HG03521 (cell line): ENCODE measurements around the gene PAFAH1B1.
"Not testable (repeated sequence)": the region's sequence is repeated elsewhere in the genome, so short reads cannot be mapped to it uniquely, and the experiment has no call there.

Source experiments
- ATAC-seq: cut with Tn5 transposase; IDR thresholded peaks from one replicate; pipeline ENCODE4 v1.9.1; 2021; ENCODE audit warnings: mild to moderate bottlenecking, moderate library complexity; ENCODE audit not compliant: unreplicated experiment

PAFAH1B1 gene

GRCh38 chr17:2688351-2689342 lies 95.2 kb downstream of the PAFAH1B1 start:
- no peak for ATAC-seq

DNA sequence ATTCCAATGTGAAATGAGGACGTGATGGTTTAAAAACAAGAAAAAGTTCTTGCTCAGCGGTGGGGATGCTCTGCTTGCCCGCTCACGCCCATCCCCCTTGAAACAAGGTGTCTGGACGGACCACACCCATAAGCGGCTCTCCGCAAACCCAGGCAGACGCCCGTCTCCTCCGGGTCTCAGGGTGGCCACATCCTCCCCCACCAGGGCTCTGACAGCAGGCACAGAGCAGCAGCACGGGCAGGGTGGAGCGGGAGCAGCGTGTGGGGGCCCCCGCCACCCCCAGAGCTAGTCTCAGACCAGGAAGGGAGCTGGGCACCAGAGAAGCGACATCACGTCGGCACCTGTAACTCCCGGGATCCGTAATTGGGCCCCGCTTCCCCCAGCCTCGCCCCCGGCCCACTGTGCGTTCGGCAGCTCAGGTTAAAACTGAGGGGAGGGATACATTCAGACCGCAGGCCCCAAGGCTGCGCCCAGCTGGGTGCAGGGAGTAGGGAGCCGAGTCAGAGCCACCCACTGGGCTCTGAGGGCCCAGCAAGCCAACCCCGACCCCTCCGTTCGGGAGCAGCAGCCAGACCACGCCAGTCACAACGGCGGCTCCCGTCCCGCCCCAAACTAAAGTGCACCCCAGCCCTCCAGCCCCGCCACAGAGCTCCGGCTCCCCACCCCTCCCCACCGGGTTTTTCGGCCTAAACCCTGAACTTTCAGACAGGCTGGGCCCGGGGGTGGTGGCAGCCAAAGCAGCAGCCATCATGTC lies 96.1 kb downstream of the PAFAH1B1 start:
- ATAC-seq, result no peak

DNA sequence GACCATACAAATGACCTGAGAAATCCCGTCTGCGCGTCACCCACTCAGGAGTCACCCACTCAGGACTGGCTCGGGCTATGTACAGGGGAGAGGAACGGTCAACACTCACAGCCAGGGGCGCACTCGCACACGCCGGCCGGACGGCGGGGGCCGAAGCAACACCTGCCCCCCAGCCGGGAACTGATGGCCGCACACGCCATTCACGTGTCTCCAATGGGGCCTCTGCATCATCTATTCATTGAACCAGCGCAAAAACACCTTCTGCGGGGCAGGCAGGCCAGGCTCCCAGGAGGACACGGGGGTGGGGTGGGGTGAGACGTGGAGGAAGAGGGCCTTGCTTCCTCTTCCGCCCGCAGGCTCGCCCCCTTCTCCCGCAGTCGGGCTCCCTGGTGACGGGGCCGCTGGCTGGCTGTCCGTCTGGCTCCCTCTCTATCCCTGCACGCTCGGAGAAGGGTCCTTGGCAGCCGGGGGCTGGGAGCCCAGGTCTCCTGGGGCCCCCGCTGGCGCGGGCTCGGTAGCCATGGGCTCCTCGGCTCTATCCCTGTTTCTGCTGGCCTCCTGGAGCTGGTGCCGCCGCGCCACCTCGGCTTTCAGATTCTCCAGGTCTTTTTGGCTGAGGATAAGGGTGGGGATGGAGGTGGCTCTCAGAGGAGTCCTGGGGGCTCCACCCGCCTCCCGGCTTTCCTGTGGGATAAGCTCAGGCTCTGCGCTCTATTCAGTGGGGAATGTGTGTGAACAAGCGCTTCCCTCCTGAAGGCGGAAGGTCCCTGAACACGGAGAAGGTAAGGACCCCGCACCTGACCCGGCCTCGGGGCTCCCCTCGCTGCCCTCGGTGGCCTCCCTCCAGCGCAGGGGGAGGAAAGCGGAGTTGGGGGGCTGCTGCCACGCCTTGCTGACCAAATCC lies 97.0 kb downstream of the PAFAH1B1 start:
- no peak for ATAC-seq

DNA sequence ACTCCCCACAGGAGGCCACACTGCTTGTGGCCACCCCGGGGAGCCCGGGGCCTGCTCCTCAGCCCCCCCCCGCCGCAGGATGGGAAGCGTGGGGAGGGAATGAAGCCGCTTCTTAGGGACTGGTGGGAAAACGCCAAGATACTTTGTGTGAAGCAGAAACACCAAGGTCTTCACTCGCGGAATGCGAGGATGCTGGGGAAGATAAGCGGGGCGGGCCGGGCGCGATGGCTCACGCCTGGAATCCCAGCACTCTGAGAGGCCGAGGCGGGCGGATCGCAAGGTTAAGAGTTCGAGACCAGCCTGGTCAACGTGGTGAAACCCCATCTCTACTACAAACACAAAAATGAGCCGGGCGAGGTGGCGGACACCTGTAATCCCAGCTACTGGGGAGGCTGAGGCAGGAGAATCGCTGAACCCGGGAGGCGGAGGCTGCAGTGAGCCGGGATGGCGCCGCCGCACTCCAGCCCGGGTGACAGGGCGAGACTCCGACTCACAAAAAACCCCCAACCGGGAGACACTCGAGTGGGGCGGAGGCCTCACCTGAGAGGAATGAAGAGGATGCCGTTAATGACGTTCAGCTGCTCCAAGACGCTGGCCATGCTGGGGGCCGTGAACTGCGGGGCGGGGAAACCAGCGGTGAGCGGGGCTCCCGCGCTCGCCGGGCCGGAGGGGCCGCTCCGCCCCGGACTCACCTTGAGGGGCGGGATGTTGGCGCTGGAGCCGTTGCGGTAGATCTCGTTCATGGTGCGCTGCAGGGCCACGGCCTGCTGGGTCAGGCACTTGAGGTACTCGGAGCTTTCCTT lies 97.8 kb downstream of the PAFAH1B1 start:
- no peak for ATAC-seq

DNA sequence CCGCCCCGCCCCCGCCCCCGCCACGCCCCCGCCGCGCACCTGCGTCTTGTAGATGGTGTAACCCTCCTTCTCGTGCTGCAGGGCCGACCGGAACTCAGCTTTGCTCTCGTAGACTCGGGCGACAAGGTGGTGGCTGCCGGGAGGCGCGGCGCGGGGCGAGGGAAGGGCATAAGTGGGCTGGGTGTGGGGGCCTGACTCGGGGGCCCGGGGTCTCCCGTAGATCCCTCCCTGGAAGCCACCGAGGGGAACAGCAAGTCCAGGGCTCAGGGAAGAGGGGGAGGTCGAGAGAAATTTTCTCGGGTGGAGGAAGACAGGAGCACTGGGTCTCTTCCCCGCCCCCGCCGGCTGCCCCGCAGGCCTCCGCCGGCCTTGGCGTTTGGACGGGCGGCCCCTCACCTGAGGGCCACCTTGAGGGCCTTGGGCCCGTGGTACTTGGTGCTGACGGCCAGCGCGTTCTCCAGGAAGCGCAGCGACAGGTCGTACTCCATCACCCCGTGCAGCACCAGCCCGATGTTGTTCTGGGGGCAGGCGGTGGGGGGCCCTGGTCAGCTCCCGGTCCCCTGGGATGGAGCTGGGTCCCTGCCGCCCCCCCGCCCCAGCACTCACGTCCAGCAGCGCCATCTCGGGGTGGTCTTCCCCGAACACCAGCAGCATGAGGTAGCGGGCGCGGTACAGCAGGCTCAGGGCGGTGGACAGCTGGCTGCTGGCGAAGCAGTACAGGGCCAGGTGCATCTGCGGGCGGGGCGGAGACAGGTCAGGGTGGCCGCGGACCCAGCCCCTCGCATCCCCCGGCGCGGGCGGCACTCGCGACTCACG lies 98.7 kb downstream of the PAFAH1B1 start:
- no peak for ATAC-seq

GRCh38 chr17:2692781-2693135 lies 99.3 kb downstream of the PAFAH1B1 start:
- no peak for ATAC-seq

DNA sequence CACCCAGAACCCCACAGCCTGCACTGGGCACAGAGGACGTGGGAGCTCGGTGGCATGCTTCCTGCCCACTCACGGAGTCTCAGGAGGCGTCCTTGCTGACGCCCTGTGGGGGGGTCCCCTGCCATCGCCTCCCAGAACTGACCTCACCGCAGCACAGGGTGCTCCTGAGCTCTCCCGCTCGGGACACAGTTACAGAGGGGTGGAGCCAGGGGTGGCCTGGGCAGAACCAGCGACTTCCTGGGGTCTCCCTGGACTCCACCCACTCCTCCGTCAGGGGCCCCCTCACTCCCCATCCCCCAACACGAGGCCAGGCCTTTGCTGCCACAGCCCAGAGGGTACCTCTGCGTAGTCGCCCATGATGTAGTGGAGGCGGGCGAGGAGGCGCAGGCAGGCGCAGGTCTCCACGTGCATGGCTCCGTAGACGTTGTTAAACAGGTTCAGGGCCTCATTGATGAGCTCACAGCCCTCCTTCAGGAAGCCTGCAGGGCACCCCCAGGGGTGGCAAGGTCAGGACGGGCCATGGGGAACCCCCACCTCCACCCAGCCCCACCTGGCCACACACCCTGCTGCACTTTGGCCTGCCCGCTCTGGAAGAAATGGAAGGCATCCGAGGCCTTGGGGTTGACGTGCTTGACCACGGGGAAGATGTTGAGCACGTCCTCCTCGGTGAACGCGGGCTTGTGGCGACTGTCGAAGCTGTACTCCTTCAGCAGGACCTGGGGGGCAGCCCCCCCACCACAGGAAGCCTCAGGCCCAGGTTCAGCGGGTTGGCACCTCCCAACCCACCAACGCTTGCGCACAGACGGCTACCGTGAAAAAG lies 100.3 kb downstream of the PAFAH1B1 start:
- ATAC-seq, result no peak

- no peak for ATAC-seq
Observed at GRCh38 chr17:2694381-2695242, 101.2 kb downstream of the PAFAH1B1 start.

- ATAC-seq, result no peak
Observed at GRCh38 chr17:2695243-2695960, 101.9 kb downstream of the PAFAH1B1 start.

GRCh38 chr17:2695961-2696760 lies 102.7 kb downstream of the PAFAH1B1 start:
- ATAC-seq, result no peak

- ATAC-seq, result no peak
Observed at GRCh38 chr17:2697611-2698162, 104.2 kb downstream of the PAFAH1B1 start.

GRCh38 chr17:2699216-2699805 lies 105.9 kb downstream of the PAFAH1B1 start:
- ATAC-seq, result not testable (repeated sequence)

GRCh38 chr17:2700030-2700490 lies 106.6 kb downstream of the PAFAH1B1 start:
- no peak for ATAC-seq

- ATAC-seq, result no peak
Observed at GRCh38 chr17:2700491-2701141, 107.2 kb downstream of the PAFAH1B1 start.
